SK-N-SH (cell line): ENCODE results near the gene RASGRF1.

Experiments used
- EP300 ChIP-seq, 2 experiments: IDR thresholded peaks; 2 replicates each; pipeline versions ENCODE4 v1.4.0 to v1.6.1; 2012; ENCODE audit warnings: borderline replicate concordance in 1 of 2, low read depth in 1 of 2, low read length in 1 of 2
- TF ChIP-seq, protein P1 (sequence below): fragments of 200-600 bp; sonication (generic); IDR thresholded peaks from 2 replicates; pipeline ENCODE4 v1.6.1; 2017; ENCODE audit warnings: antibody characterized with exemption, mild to moderate bottlenecking, moderate library complexity

DNA sequence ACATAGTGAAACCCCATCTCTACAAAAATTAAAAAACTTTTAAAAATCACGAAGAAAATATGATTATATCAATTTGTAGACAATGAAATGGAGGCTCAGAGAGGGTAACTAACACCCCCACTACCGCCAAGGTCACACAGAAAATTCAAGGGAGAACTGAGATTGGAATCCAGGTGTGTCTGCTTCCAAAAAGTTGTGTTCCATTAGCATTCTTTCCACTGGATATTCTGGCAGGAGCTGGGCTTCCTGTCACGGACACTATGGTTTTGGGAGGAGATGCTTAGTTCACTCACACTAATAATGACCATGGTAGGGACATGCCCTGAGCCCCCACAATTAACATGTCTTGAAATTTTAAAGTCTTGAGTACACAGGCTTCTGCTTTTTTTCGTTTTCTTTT is 174.5 kb downstream of the RASGRF1 start:
- no peak for TF ChIP-seq EP300 (IDR thresholded peaks at IDR 0.05; ENCODE audit: borderline replicate concordance in 1 of 2, low read depth in 1 of 2, low read length in 1 of 2)
- TF ChIP-seq, protein P1, sequence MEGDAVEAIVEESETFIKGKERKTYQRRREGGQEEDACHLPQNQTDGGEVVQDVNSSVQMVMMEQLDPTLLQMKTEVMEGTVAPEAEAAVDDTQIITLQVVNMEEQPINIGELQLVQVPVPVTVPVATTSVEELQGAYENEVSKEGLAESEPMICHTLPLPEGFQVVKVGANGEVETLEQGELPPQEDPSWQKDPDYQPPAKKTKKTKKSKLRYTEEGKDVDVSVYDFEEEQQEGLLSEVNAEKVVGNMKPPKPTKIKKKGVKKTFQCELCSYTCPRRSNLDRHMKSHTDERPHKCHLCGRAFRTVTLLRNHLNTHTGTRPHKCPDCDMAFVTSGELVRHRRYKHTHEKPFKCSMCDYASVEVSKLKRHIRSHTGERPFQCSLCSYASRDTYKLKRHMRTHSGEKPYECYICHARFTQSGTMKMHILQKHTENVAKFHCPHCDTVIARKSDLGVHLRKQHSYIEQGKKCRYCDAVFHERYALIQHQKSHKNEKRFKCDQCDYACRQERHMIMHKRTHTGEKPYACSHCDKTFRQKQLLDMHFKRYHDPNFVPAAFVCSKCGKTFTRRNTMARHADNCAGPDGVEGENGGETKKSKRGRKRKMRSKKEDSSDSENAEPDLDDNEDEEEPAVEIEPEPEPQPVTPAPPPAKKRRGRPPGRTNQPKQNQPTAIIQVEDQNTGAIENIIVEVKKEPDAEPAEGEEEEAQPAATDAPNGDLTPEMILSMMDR = no peak
